GM12878 (cell line): ENCODE results near the gene PHOSPHO1. TPM values are rescaled to one million over a fixed set of nuclear protein-coding genes. Genes with fewer than 3 reads are reported as not detected.

Experiments
- CBFB ChIP-seq: IDR thresholded peaks from 2 replicates; pipeline ENCODE4 v1.6.1; 2016; ENCODE audit warnings: antibody characterized with exemption, low read depth
- DPF2 ChIP-seq: fragments of 450-650 bp; IDR thresholded peaks from 2 replicates; pipeline ENCODE4 v1.6.1; 2017; ENCODE audit warnings: mild to moderate bottlenecking
- ESRRA ChIP-seq: IDR thresholded peaks from 2 replicates; pipeline ENCODE4 v1.6.1; 2012; ENCODE audit warnings: mild to moderate bottlenecking, low read length, improper control_type of control experiment
- ETV6 ChIP-seq, 2 experiments: fragments of 450-650 bp in 1 of 2; IDR thresholded peaks in 1 of 2; conservative IDR thresholded peaks in 1 of 2; 2 replicates each; pipeline ENCODE4 v1.6.1; 2014; ENCODE audit warnings: antibody characterized with exemption in 1 of 2, borderline replicate concordance in 1 of 2, low read depth in 1 of 2, mild to moderate bottlenecking in 1 of 2, moderate library complexity in 1 of 2
- FOS ChIP-seq: IDR thresholded peaks from 3 replicates; pipeline ENCODE4 v1.6.1; 2011; ENCODE audit warnings: borderline replicate concordance; ENCODE audit not compliant: insufficient read length; ENCODE audit errors: extremely low read depth
- FOXM1 ChIP-seq: IDR thresholded peaks from 2 replicates; pipeline ENCODE4 v1.6.1; 2012; ENCODE audit warnings: low read depth, mild to moderate bottlenecking, inconsistent platforms, low read length, moderate library complexity
- IKZF1 ChIP-seq: fragments of 450-650 bp; conservative IDR thresholded peaks from 2 replicates; pipeline ENCODE4 v1.6.1; 2017; ENCODE audit warnings: antibody characterized with exemption, mild to moderate bottlenecking
- PML ChIP-seq: IDR thresholded peaks from 2 replicates; pipeline ENCODE4 v1.6.1; 2012; ENCODE audit warnings: low read length, inconsistent platforms
- POLR2AphosphoS5 ChIP-seq: IDR thresholded peaks from 2 replicates; pipeline ENCODE4 v1.6.1; 2011; ENCODE audit warnings: mild to moderate bottlenecking, low read length, inconsistent platforms
- RAD21 ChIP-seq: IDR thresholded peaks from 2 replicates; pipeline ENCODE4 v1.6.1; 2011; ENCODE audit warnings: mild to moderate bottlenecking, low read depth, low read length, moderate library complexity; ENCODE audit not compliant: insufficient read depth
- RCOR1 ChIP-seq: conservative IDR thresholded peaks from 2 replicates; pipeline ENCODE4 v1.6.1; 2012; ENCODE audit warnings: low read depth, low read length, improper control_type of control experiment
- SKIL ChIP-seq: fragments of 450-650 bp; IDR thresholded peaks from 2 replicates; pipeline ENCODE4 v1.6.1; 2017; ENCODE audit warnings: mild to moderate bottlenecking, low read depth, inconsistent platforms; ENCODE audit not compliant: poor library complexity, severe bottlenecking
- SMC3 ChIP-seq: IDR thresholded peaks from 2 replicates; pipeline ENCODE4 v1.6.1; 2011; ENCODE audit warnings: low read length, improper control_type of control experiment, borderline replicate concordance
- YY1 ChIP-seq: IDR thresholded peaks from 2 replicates; pipeline ENCODE4 v1.6.1; 2011; ENCODE audit warnings: low read depth, mild to moderate bottlenecking, low read length
- polyA plus RNA-seq, 11 experiments: library from polyadenylated mRNA; depleted of rRNA in 4 of 11; unstranded in 6 of 11; stranded (reverse) in 5 of 11; fragments of >200 nt; fragmentation: Nextera tagmentation in 4 of 11; fragmentation: Illumina TruSeq in 1 of 11; extraction: Ambion mirVana in 4 of 11; extraction: Trizol in 1 of 11; gene quantifications; 1 replicate in 1 of 11; 2 replicates in 10 of 11; pipeline versions ENCODE4 v1.2.1 to v1.2.3, GENCODE V29; 2011 to 2016; ENCODE audit warnings: inconsistent platforms in 2 of 11, missing spikeins in 2 of 11, low read depth in 1 of 11
- total RNA-seq, 4 experiments: library from RNA; depleted of rRNA in 3 of 4; stranded (reverse); fragments of >200 nt in 3 of 4; fragmentation: Illumina TruSeq in 1 of 4; extraction: Trizol in 1 of 4; gene quantifications; 2 replicates each; pipeline versions ENCODE4 v1.2.1 to v1.2.3, GENCODE V29; 2013 to 2021

Gene PHOSPHO1
- total and polyA plus RNA-seq, 10 of the 15 experiments (the other 5 are each of a cell fraction or from before 2014, with no cell fraction given), result 0.03 to 1.5 (median 0.16) TPM; not detected in 2

GRCh38 chr17:49227436-49228261, 2.9 kb downstream of the PHOSPHO1 start (continued):
- TF ChIP-seq RAD21 (peak; percentile 83), SKIL (peak; percentile 38), DPF2 (0 out of 2 replicates have a peak, but pooled peaks have one; percentile 19), FOS (no peak), PML (0 out of 2 replicates have a peak, but pooled peaks have one; percentile 41), CBFB (0 out of 2 replicates have a peak, but pooled peaks have one; percentile 21), ESRRA (0 out of 2 replicates have a peak, but pooled peaks have one; percentile 50), SMC3 (peak; percentile 94), IKZF1 (peak; percentile 21; the same call in 1 of the 2 replicates), ETV6 (conservative IDR thresholded peaks at IDR 0.05 in 1 of 2, IDR thresholded peaks at IDR 0.05 in 1 of 2; ENCODE audit: borderline replicate concordance in 1 of 2, low read depth in 1 of 2) (peak in 1 of 2 experiments; percentile 88; a peak in 2 of 4 replicates), POLR2AphosphoS5 (peak; percentile 76), FOXM1 (peak; percentile 22; the same call in 1 of the 2 replicates), YY1 (peak; percentile 54; the same call in 1 of the 2 replicates), RCOR1 (no peak)
